Mesothelial cell of epicardium (in vitro differentiated cells): ENCODE data around the gene NOS1AP. TPM values are rescaled to one million over a fixed set of nuclear protein-coding genes. Genes with fewer than 3 reads are reported as not detected.

Experiments used
- DNase-seq, 2 experiments: peaks; one replicate each; pipeline ENCODE4 v3.0.0; 2021; ENCODE audit warnings: low spot score in 2 of 2; ENCODE audit not compliant: unreplicated experiment in 2 of 2
- H3K27ac Mint-ChIP-seq: 2 replicates; pipeline ENCODE4 v1.8.0; 2021; ENCODE audit warnings: mixed read lengths
- H3K27me3 Mint-ChIP-seq: 2 replicates; pipeline ENCODE4 v1.8.0; 2021; ENCODE audit warnings: low read depth, mixed read lengths
- H3K36me3 Mint-ChIP-seq: 2 replicates; pipeline ENCODE4 v1.8.0; 2021; ENCODE audit warnings: mixed read lengths
- H3K4me1 Mint-ChIP-seq: 2 replicates; pipeline ENCODE4 v1.8.0; 2021; ENCODE audit warnings: mixed read lengths
- H3K4me3 Mint-ChIP-seq: 2 replicates; pipeline ENCODE4 v1.8.0; 2021; ENCODE audit warnings: mild to moderate bottlenecking, moderate library complexity, mixed read lengths
- H3K9me3 Mint-ChIP-seq: 2 replicates; pipeline ENCODE4 v1.8.0; 2021; ENCODE audit warnings: mixed read lengths
- total RNA-seq: library from RNA; stranded (reverse); gene quantifications from 3 replicates; pipeline ENCODE4 v1.2.1, GENCODE V29; 2021
- TF ChIP-seq, protein P1 (sequence below): fragments of 200-600 bp; sonication (generic); IDR thresholded peaks from one replicate; pipeline ENCODE4 v1.5.0; 2021; ENCODE audit warnings: antibody characterized with exemption; ENCODE audit not compliant: unreplicated experiment

NOS1AP gene
- total RNA-seq, 1 donor from 2014 or later, result 4.4 TPM

DNA sequence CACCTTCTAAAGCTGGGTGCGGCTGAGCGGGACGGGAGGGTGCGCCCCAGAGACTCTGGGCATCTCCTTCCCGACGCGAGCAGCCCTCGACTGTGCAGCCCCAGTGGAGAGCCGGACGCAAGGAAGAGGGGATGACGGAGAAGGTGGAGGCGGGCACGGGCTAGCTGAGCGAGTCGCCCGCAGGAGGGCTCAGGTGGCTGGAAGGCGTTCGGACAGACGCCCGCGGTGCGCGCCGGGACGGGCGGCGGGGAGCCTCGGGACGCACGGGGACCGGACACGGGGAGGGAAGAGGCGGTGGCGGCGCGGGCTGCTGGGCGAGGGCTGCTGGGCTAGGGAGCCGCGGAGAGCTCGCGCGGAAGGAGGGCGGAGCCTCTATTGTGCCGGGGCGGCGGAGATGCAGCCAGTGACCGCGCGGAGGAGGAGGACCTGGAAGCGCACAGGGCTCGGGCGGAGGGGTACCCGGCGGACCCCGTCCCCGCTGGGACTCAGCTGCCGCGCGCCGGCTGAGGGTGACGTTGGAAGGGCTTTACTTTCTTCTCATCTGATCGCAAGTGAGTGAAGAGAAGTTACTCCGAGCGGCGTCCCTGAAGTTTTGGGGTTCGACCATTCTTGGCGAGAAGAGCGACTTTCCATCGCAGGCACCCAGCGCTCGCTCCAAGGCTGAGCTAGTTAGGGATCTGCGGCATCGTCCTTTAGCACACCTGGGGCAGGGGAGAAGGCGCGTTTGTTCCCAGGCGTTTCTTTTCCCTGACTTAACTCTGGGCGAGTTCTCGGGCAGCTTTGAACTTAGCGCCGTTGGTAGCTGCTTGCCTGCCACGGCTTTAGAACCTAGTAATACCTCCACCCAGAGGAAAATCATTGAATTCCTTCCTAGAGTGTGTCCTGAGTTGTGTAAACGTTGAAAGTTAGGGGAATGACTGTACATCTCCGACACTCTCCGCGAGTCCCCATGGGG is 45.7 kb upstream of the NOS1AP start, which contains the start of gene OLFML2B:
Gene OLFML2B (minus strand): TSS at position 323 of the 955 bp plus-strand sequence. CDS start 439 bp downstream, outside the sequence.
- TF ChIP-seq, protein P1, sequence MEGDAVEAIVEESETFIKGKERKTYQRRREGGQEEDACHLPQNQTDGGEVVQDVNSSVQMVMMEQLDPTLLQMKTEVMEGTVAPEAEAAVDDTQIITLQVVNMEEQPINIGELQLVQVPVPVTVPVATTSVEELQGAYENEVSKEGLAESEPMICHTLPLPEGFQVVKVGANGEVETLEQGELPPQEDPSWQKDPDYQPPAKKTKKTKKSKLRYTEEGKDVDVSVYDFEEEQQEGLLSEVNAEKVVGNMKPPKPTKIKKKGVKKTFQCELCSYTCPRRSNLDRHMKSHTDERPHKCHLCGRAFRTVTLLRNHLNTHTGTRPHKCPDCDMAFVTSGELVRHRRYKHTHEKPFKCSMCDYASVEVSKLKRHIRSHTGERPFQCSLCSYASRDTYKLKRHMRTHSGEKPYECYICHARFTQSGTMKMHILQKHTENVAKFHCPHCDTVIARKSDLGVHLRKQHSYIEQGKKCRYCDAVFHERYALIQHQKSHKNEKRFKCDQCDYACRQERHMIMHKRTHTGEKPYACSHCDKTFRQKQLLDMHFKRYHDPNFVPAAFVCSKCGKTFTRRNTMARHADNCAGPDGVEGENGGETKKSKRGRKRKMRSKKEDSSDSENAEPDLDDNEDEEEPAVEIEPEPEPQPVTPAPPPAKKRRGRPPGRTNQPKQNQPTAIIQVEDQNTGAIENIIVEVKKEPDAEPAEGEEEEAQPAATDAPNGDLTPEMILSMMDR, result no peak
- peaks cover 12% of the 10 kb centered on the region for H3K4me1 Mint-ChIP-seq
- no peak within 1 kb of the TSS for H3K27ac Mint-ChIP-seq
- peak within 1 kb of the TSS; percentile 82 for H3K4me3 Mint-ChIP-seq
- H3K27me3 Mint-ChIP-seq, result peaks cover 63% of the 10 kb centered on the region
- peaks cover 2% of the 10 kb centered on the region for H3K36me3 Mint-ChIP-seq
- peak; percentile 58 to 77 for DNase-seq
- peaks cover 11% of the 10 kb centered on the region for H3K9me3 Mint-ChIP-seq

DNA sequence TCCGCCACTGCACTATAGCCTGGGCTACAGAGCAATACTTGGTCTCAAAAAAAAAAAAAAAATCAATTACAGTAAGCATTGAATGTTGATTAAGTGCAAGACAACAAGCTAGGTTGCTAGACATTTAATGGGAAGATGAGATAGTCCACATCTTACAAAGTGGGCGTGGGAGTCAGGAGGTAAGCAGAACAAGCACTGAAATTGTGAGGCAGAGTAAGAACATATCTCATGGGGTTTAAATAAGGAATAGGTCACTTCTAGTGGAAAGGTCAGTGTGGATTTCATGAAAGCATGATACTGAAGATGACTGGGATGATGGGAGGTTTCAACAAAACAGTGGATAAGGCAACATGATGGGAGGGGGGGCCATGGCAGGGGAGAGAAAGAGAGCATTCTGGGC is 44.0 kb upstream of the NOS1AP start:
- Mint-ChIP-seq H3K9me3 (peaks cover 11% of the 10 kb centered on the region), H3K27ac (no peak overlapping the region), H3K4me3 (no peak overlapping the region), H3K4me1 (peaks cover 18% of the 10 kb centered on the region), H3K27me3 (peaks cover 72% of the 10 kb centered on the region), H3K36me3 (peaks cover 2% of the 10 kb centered on the region)
- TF ChIP-seq, protein P1, result no peak
- no peak for DNase-seq

DNA sequence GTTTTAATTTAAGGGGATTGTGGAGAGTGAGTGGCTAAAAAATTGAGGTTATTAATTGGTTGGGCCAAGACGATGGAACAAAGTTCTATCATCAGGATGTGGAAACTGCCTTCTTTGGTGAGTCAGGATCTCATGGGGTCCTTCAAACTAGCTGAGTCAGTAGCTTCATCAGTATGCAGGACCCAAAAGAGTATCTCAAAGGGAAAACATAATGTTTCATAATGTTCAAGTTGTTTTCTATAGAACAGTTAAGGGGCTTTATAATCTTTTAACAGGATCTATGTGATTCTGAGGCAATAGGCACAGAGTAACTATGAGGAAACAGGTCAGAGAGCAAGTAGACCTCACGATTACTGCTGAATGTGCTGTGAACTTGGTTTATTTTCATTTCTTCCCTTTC is 42.6 kb upstream of the NOS1AP start:
- no peak overlapping the region for H3K27ac Mint-ChIP-seq
- peaks cover 73% of the 10 kb centered on the region for H3K27me3 Mint-ChIP-seq
- DNase-seq, result no peak
- H3K4me3 Mint-ChIP-seq, result no peak overlapping the region
- TF ChIP-seq, protein P1, result no peak
- peaks cover 22% of the 10 kb centered on the region for H3K4me1 Mint-ChIP-seq
- H3K9me3 Mint-ChIP-seq, result peaks cover 11% of the 10 kb centered on the region
- peaks cover 2% of the 10 kb centered on the region for H3K36me3 Mint-ChIP-seq

DNA sequence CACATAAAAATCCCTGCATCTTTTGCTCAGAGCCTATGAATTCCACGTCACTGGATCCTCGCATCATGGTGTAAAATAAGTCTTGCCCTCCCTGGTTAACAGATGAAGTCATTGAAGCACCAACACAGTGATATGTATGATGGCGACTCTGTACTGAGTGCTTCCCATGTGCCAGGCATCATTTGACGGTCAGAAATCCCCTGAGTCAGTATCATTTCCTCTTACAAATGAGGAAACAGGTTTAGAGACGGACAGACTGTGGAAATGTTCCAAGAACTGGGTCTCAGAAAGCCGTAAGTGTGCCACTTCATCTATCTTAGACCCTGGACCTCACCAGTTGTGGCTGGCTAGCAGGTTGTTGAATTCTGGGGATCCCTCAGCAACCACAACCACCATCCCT is 40.8 kb upstream of the NOS1AP start:
- Mint-ChIP-seq H3K36me3 (peaks cover 2% of the 10 kb centered on the region), H3K4me1 (peaks cover 20% of the 10 kb centered on the region), H3K9me3 (peaks cover 11% of the 10 kb centered on the region), H3K27me3 (peaks cover 77% of the 10 kb centered on the region), H3K27ac (no peak overlapping the region), H3K4me3 (no peak overlapping the region)
- TF ChIP-seq, protein P1, result no peak
- DNase-seq, result no peak

DNA sequence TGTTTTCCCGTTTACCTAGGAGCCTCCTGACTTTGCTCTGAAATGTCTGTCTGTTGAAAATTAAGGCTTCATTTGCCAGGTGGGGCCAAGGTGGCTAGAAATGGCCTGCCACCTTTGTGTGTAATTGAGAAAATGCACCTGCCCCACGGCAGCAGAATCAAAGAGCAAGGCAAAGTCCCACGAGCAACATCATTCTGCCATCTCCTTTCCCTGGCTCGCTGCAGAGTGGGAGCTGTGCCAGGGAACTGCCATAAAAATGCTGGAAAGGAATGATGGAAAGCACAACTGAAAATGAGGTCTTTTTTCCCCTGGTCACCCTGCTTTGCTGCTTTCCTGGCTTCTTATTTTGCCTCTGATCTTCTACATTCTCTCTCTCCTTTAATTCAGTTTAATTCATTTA is 40.3 kb upstream of the NOS1AP start:
- Mint-ChIP-seq H3K9me3 (peaks cover 11% of the 10 kb centered on the region), H3K4me1 (peaks cover 19% of the 10 kb centered on the region), H3K4me3 (no peak overlapping the region), H3K36me3 (peaks cover 2% of the 10 kb centered on the region), H3K27ac (no peak overlapping the region), H3K27me3 (peaks cover 80% of the 10 kb centered on the region)
- DNase-seq, result peak in 1 of 2 experiments; percentile 52
- TF ChIP-seq, protein P1, result no peak
